Smooth muscle cell (in vitro differentiated cells): ENCODE data around the gene RBM28. TPM values are rescaled to one million over a fixed set of nuclear protein-coding genes. Genes with fewer than 3 reads are reported as not detected.
"Not testable (repeated sequence)": the region's sequence is repeated elsewhere in the genome, so short reads cannot be mapped to it uniquely, and the experiment has no call there.

Experiments used
- DNase-seq: peaks from one replicate; lab custom pipeline; 2025; ENCODE audit not compliant: unreplicated experiment; lab: John Stamatoyannopoulos, UW
- H2AFZ ChIP-seq: fragments of 200-600 bp; sonication (generic); 2 replicates; pipeline ENCODE4 v1.6.0; 2016; ENCODE audit warnings: antibody characterized with exemption, low read depth, mild to moderate bottlenecking
- H3F3A ChIP-seq: fragments of 200-600 bp; sonication (generic); 2 replicates; pipeline ENCODE4 v1.6.0; 2017; ENCODE audit warnings: antibody characterized with exemption, low read depth
- H3K27ac ChIP-seq: fragments of 200-600 bp; sonication (generic); 2 replicates; pipeline ENCODE4 v1.5.1; 2016; ENCODE audit warnings: low read depth, mild to moderate bottlenecking
- H3K27me3 ChIP-seq: fragments of 200-600 bp; sonication (generic); 2 replicates; pipeline ENCODE4 v1.6.1; 2016; ENCODE audit warnings: low read depth, mild to moderate bottlenecking
- H3K36me3 ChIP-seq: fragments of 200-600 bp; sonication (generic); 2 replicates; pipeline ENCODE4 v1.5.1; 2016; ENCODE audit warnings: low read depth
- H3K4me1 ChIP-seq: fragments of 200-600 bp; sonication (generic); 2 replicates; pipeline ENCODE4 v1.5.1; 2016; ENCODE audit warnings: low read depth
- H3K4me2 ChIP-seq: fragments of 200-600 bp; sonication (generic); 2 replicates; pipeline ENCODE4 v1.6.0; 2016; ENCODE audit warnings: mild to moderate bottlenecking
- H3K4me3 ChIP-seq: fragments of 200-600 bp; sonication (generic); 2 replicates; pipeline ENCODE4 v1.5.1; 2016; ENCODE audit warnings: mild to moderate bottlenecking
- H3K79me2 ChIP-seq: fragments of 200-600 bp; sonication (generic); 2 replicates; pipeline ENCODE4 v1.6.0; 2016; ENCODE audit warnings: low read depth, mild to moderate bottlenecking
- H3K9ac ChIP-seq: fragments of 200-600 bp; sonication (generic); 2 replicates; pipeline ENCODE4 v1.6.0; 2016; ENCODE audit warnings: low read depth
- H3K9me3 ChIP-seq: fragments of 200-600 bp; sonication (generic); replicated peaks from 2 replicates; pipeline ENCODE4 v1.5.1; 2016; ENCODE audit warnings: low read depth
- H4K20me1 ChIP-seq: fragments of 200-600 bp; sonication (generic); 2 replicates; pipeline ENCODE4 v1.6.0; 2016; ENCODE audit warnings: low read depth
- whole genome bisulfite sequencing: methylation state at CpG from one replicate; pipeline ENCODE4 v1.1.7; 2016; ENCODE audit warnings: low lambda C conversion rate; 5-methylcytosine and 5-hydroxymethylcytosine counted together
- polyA plus RNA-seq: library from polyadenylated mRNA; unstranded; fragments of >200 nt; fragmentation: Nextera tagmentation; extraction: Ambion mirVana; gene quantifications from 2 replicates; pipeline ENCODE4 v1.2.1, GENCODE V29; 2016
- total RNA-seq: library from RNA; depleted of rRNA; stranded (reverse); fragments of >200 nt; gene quantifications from 2 replicates; pipeline ENCODE4 v1.2.3, GENCODE V29; 2014
- TF ChIP-seq, protein P1 (sequence below): fragments of 200-600 bp; sonication (generic); IDR thresholded peaks from 2 replicates; pipeline ENCODE4 v1.5.1; 2017; ENCODE audit warnings: borderline replicate concordance, mild to moderate bottlenecking, antibody characterized with exemption; ENCODE audit not compliant: insufficient read depth, poor library complexity, severe bottlenecking

Gene RBM28
- total and polyA plus RNA-seq, 2 experiments from 2014 or later = 13.7 to 23.2 TPM

- Histone ChIP-seq H3K27me3 (no peaks in the 10 kb centered on the region), H3K36me3 (no peaks in the 10 kb centered on the region), H3K79me2 (no peaks in the 10 kb centered on the region), H4K20me1 (no peaks in the 10 kb centered on the region), H2AFZ (no peak overlapping the region), H3F3A (no peaks in the 10 kb centered on the region), H3K27ac (no peak overlapping the region), H3K9me3 (no peaks in the 10 kb centered on the region), H3K4me3 (no peak overlapping the region), H3K4me1 (no peaks in the 10 kb centered on the region), H3K9ac (no peak overlapping the region), H3K4me2 (no peak overlapping the region)
- DNase-seq = no peak
- TF ChIP-seq, protein P1, sequence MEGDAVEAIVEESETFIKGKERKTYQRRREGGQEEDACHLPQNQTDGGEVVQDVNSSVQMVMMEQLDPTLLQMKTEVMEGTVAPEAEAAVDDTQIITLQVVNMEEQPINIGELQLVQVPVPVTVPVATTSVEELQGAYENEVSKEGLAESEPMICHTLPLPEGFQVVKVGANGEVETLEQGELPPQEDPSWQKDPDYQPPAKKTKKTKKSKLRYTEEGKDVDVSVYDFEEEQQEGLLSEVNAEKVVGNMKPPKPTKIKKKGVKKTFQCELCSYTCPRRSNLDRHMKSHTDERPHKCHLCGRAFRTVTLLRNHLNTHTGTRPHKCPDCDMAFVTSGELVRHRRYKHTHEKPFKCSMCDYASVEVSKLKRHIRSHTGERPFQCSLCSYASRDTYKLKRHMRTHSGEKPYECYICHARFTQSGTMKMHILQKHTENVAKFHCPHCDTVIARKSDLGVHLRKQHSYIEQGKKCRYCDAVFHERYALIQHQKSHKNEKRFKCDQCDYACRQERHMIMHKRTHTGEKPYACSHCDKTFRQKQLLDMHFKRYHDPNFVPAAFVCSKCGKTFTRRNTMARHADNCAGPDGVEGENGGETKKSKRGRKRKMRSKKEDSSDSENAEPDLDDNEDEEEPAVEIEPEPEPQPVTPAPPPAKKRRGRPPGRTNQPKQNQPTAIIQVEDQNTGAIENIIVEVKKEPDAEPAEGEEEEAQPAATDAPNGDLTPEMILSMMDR = no peak
- WGBS = 47% methylated on average over 7 of the region's 7 CpGs
Observed at GRCh38 chr7:128299109-128299607, 44.5 kb downstream of the RBM28 start.

GRCh38 chr7:128298004-128298403 lies 45.7 kb downstream of the RBM28 start:
- H3K9me3 ChIP-seq, H3K27me3 ChIP-seq, H3K27ac ChIP-seq, H3K4me1 ChIP-seq, DNase-seq, H2AFZ ChIP-seq, H3K36me3 ChIP-seq, H3F3A ChIP-seq, H3K9ac ChIP-seq, H3K4me2 ChIP-seq, H3K4me3 ChIP-seq, H4K20me1 ChIP-seq, H3K79me2 ChIP-seq: not testable (repeated sequence)
- WGBS = 96% methylated on average over 5 of the region's 7 CpGs

DNA sequence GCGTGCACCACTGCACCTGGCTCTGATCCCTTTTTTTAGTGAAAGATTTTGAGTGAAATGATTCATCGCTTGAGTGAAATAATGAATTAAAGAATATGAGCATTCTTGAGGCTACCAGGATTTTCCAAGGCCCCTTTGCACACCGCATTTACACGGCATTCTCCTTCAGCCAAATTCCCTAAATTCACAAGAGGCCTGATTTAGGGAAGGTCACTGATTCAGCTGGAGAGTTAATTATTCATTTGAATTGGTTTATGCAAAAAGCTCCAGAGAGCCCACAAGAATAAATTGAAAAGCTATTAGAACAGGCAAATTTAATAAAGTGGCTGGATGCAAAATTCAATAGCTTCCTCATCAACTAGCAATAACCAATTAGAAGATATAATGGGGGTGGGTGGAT lies 56.2 kb downstream of the RBM28 start:
- Histone ChIP-seq H3F3A (no peaks in the 10 kb centered on the region), H3K4me3 (no peak overlapping the region), H3K9me3 (no peaks in the 10 kb centered on the region), H4K20me1 (no peaks in the 10 kb centered on the region), H2AFZ (no peak overlapping the region), H3K27me3 (no peaks in the 10 kb centered on the region), H3K4me1 (no peaks in the 10 kb centered on the region), H3K36me3 (peaks cover 3% of the 10 kb centered on the region), H3K4me2 (no peak overlapping the region), H3K79me2 (no peaks in the 10 kb centered on the region), H3K27ac (no peak overlapping the region), H3K9ac (no peak overlapping the region)
- DNase-seq = no peak
- WGBS = 97% methylated on average over 4 of the region's 4 CpGs
- TF ChIP-seq, protein P1 = no peak

GRCh38 chr7:128284102-128284501 lies 59.6 kb downstream of the RBM28 start:
- no peak overlapping the region for H3K4me2 ChIP-seq
- TF ChIP-seq, protein P1 = no peak

More at GRCh38 chr7:128284102-128284501, 59.6 kb downstream of the RBM28 start:
- Histone ChIP-seq H3K36me3 (no peaks in the 10 kb centered on the region), H3K4me3 (no peak overlapping the region), H3K27ac (no peak overlapping the region), H3K4me1 (no peaks in the 10 kb centered on the region), H3K27me3 (no peaks in the 10 kb centered on the region), H3K9me3 (peaks cover 11% of the 10 kb centered on the region), H3F3A (no peaks in the 10 kb centered on the region), H4K20me1 (no peaks in the 10 kb centered on the region), H2AFZ (no peak overlapping the region), H3K79me2 (no peaks in the 10 kb centered on the region), H3K9ac (no peak overlapping the region)
- 92% methylated on average over 7 of the region's 7 CpGs for WGBS
- no peak for DNase-seq
